HepG2 (cell line): ENCODE data around the gene RIPOR3. TPM values are rescaled to one million over a fixed set of nuclear protein-coding genes. Genes with fewer than 3 reads are reported as not detected.

ENCODE experiments used
- ASH2L ChIP-seq: fragments of 300-600, 200-600 bp; sonication (generic); IDR thresholded peaks from 2 replicates; pipeline ENCODE4 v1.7.0; 2017; ENCODE audit warnings: low read depth, mild to moderate bottlenecking, moderate library complexity, mixed read lengths, low read length; ENCODE audit not compliant: insufficient read length
- BCL6 ChIP-seq: IDR thresholded peaks from 2 replicates; pipeline ENCODE4 v1.6.1; 2016; ENCODE audit warnings: missing genetic modification reagents, missing compliant biosample characterization
- CREM ChIP-seq, 2 experiments: sonication (generic) in 1 of 2; formaldehyde crosslinking in 1 of 2; IDR thresholded peaks; 2 replicates each; pipeline versions ENCODE4 v1.4.0 to v1.6.1; 2016 to 2020; ENCODE audit warnings: antibody characterized with exemption in 1 of 2, mild to moderate bottlenecking in 1 of 2, missing genetic modification reagents in 1 of 2
- DPF2 ChIP-seq: sonication (generic); formaldehyde crosslinking; IDR thresholded peaks from 2 replicates; pipeline ENCODE4 v1.4.0; 2020; ENCODE audit warnings: mild to moderate bottlenecking, low read depth, missing genetic modification reagents, borderline replicate concordance
- EHMT2 ChIP-seq: fragments of 200-600 bp; sonication (generic); IDR thresholded peaks from 2 replicates; pipeline ENCODE4 v1.7.0; 2017; ENCODE audit warnings: antibody characterized with exemption, low read depth, low read length, borderline replicate concordance
- HDAC6 ChIP-seq: fragments of 200-600 bp; sonication (generic); IDR thresholded peaks from 2 replicates; pipeline ENCODE4 v1.7.0; 2017; ENCODE audit warnings: mild to moderate bottlenecking, antibody characterized with exemption, low read length, low read depth
- HHEX ChIP-seq: IDR thresholded peaks from 2 replicates; pipeline ENCODE4 v1.6.1; 2016; ENCODE audit warnings: control low read depth
- NAIF1 ChIP-seq: sonication (generic); formaldehyde crosslinking; IDR thresholded peaks from 2 replicates; pipeline ENCODE4 v1.5.0; 2020; ENCODE audit warnings: mild to moderate bottlenecking, missing genetic modification reagents, borderline replicate concordance
- NFIB ChIP-seq: sonication (generic); formaldehyde crosslinking; IDR thresholded peaks from 2 replicates; pipeline ENCODE4 v1.9.0; 2021; ENCODE audit warnings: missing genetic modification reagents, mild to moderate bottlenecking, borderline replicate concordance
- PAF1 ChIP-seq: IDR thresholded peaks from 2 replicates; pipeline ENCODE4 v1.6.1; 2016; ENCODE audit warnings: missing genetic modification reagents, missing compliant biosample characterization
- PCBP1 ChIP-seq: fragments of 200-400 bp; formaldehyde crosslinking; IDR thresholded peaks from 2 replicates; pipeline ENCODE4 v1.6.1; 2017; ENCODE audit warnings: mild to moderate bottlenecking, low read depth, low read length, borderline replicate concordance
- REL ChIP-seq: sonication (generic); formaldehyde crosslinking; conservative IDR thresholded peaks from 2 replicates; pipeline ENCODE4 v1.8.0; 2022; ENCODE audit warnings: mild to moderate bottlenecking, missing genetic modification reagents, moderate library complexity
- SKI ChIP-seq: fragments of 450-650 bp; IDR thresholded peaks from one replicate; pipeline ENCODE4 v1.6.1; 2018; ENCODE audit warnings: mild to moderate bottlenecking; ENCODE audit not compliant: partially characterized antibody
- SOX5 ChIP-seq: IDR thresholded peaks from 2 replicates; pipeline ENCODE4 v1.6.1; 2016; ENCODE audit warnings: borderline replicate concordance
- SP4 ChIP-seq: sonication (generic); formaldehyde crosslinking; IDR thresholded peaks from 2 replicates; pipeline ENCODE4 v1.8.1; 2023; ENCODE audit warnings: mild to moderate bottlenecking, missing genetic modification reagents
- THYN1 ChIP-seq: sonication (generic); formaldehyde crosslinking; IDR thresholded peaks from 2 replicates; pipeline ENCODE4 v1.8.1; 2023; ENCODE audit warnings: low read depth, mild to moderate bottlenecking, moderate library complexity, missing genetic modification reagents, borderline replicate concordance
- ZBTB1 ChIP-seq: sonication (generic); formaldehyde crosslinking; IDR thresholded peaks from 2 replicates; pipeline ENCODE4 v1.4.0; 2020; ENCODE audit warnings: missing genetic modification reagents, borderline replicate concordance
- ZNF451 ChIP-seq: sonication (generic); formaldehyde crosslinking; IDR thresholded peaks from 2 replicates; pipeline ENCODE4 v1.5.0; 2020; ENCODE audit warnings: mild to moderate bottlenecking, missing genetic modification reagents
- ZNF720 ChIP-seq: sonication (generic); formaldehyde crosslinking; IDR thresholded peaks from 2 replicates; pipeline ENCODE4 v1.4.0; 2020; ENCODE audit warnings: missing genetic modification reagents
- polyA plus RNA-seq, 8 experiments: library from polyadenylated mRNA; depleted of rRNA in 3 of 8; stranded (reverse) in 7 of 8; unstranded in 1 of 8; fragments of >200 nt; fragmentation: Illumina TruSeq in 4 of 8; extraction: Trizol in 4 of 8; gene quantifications; 2 replicates each; pipeline versions ENCODE4 v1.2.1 to v1.2.3, GENCODE V29; 2011 to 2016; ENCODE audit warnings: low read depth in 4 of 8, missing spikeins in 1 of 8, mixed read lengths in 1 of 8; ENCODE audit not compliant: insufficient read depth in 1 of 8
- total RNA-seq, 5 experiments: library from RNA; depleted of rRNA; stranded (reverse); fragments of >200 nt; fragmentation: Illumina TruSeq; extraction: Trizol; gene quantifications; 2 replicates each; pipeline ENCODE4 v1.2.3, GENCODE V29; 2016; ENCODE audit warnings: low read depth in 1 of 5
- TF ChIP-seq, protein P1 (sequence below): sonication (generic); formaldehyde crosslinking; IDR thresholded peaks from 2 replicates; pipeline ENCODE4 v1.4.0; 2020; ENCODE audit warnings: missing genetic modification reagents
- TF ChIP-seq, protein P2 (sequence below): sonication (generic); formaldehyde crosslinking; IDR thresholded peaks from 2 replicates; pipeline ENCODE4 v1.5.0; 2020; ENCODE audit warnings: mild to moderate bottlenecking, missing genetic modification reagents, moderate library complexity
- TF ChIP-seq, protein P3 (sequence below): sonication (generic); formaldehyde crosslinking; IDR thresholded peaks from 2 replicates; pipeline ENCODE4 v1.8.1; 2022; ENCODE audit warnings: low read depth, mild to moderate bottlenecking, missing genetic modification reagents
- TF ChIP-seq, protein P4 (sequence below): sonication (generic); formaldehyde crosslinking; IDR thresholded peaks from 2 replicates; pipeline ENCODE4 v1.4.0; 2020; ENCODE audit warnings: missing genetic modification reagents; ENCODE audit errors: not compliant biosample characterization

RIPOR3 gene
- total and polyA plus RNA-seq, 2 of the 13 experiments (the other 11 are each of a cell fraction or from before 2014, with no cell fraction given), result 0.18 TPM; not detected in 1

DNA sequence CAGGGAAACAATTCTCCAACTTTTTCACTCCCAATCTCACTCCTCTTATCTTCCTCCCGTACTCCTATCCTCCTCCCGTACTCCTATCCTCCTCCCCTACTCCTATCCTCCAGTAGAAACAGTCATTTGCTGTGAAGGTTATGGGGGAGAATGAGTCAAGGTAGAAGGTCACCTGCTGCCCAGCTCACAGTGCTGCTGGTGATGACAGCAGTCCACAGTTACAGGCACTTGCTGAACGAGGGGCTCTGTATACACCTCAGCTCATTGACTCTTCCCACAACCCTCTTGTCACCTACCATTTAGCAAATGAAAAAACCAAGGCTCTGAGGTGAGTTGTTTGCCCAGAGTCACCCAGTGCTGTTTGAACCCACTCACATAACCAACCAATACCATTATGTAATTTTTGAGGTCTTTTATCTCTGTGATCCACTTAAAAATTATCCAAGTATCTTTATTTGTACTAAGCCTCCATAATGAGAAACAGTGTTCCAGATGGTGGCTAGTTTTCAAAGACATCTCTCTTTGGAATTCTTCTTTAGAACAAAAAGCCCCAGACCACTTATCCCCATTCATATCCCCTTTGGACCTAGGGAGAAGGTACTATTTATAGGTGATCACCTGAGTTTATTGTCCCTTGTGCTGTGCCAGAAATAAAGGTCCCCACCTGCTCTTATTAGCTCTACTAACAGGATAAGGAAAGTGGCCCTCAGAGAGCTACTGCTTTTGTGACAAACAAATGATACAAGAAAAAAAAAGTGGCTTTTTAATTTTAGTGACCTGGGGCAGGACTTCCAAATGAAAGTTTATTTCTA, 128.0 kb downstream of the RIPOR3 start (continued):
- TF ChIP-seq EHMT2 (no peak), ZBTB1 (CRISPR knock-in tag) (no peak), HHEX (CRISPR knock-in tag) (no peak), THYN1 (CRISPR knock-in tag) (no peak), HDAC6 (no peak), ASH2L (peak; percentile 49), ZNF451 (no peak), BCL6 (0 out of 2 replicates have a peak, but pooled peaks have one; percentile 16), ZNF720 (CRISPR knock-in tag) (no peak), DPF2 (CRISPR knock-in tag) (no peak), NAIF1 (no peak), PAF1 (CRISPR knock-in tag) (no peak), SP4 (CRISPR knock-in tag) (no peak), REL (CRISPR knock-in tag) (no peak), SOX5 (CRISPR knock-in tag) (no peak), SKI (no peak), PCBP1 (no peak), CREM (IDR thresholded peaks at IDR 0.05) (no peak), CREM (CRISPR knock-in tag; IDR thresholded peaks at IDR 0.05) (no peak), NFIB (CRISPR knock-in tag) (no peak)
- TF ChIP-seq, protein P1, sequence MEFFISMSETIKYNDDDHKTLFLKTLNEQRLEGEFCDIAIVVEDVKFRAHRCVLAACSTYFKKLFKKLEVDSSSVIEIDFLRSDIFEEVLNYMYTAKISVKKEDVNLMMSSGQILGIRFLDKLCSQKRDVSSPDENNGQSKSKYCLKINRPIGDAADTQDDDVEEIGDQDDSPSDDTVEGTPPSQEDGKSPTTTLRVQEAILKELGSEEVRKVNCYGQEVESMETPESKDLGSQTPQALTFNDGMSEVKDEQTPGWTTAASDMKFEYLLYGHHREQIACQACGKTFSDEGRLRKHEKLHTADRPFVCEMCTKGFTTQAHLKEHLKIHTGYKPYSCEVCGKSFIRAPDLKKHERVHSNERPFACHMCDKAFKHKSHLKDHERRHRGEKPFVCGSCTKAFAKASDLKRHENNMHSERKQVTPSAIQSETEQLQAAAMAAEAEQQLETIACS, result no peak
- TF ChIP-seq, protein P2, sequence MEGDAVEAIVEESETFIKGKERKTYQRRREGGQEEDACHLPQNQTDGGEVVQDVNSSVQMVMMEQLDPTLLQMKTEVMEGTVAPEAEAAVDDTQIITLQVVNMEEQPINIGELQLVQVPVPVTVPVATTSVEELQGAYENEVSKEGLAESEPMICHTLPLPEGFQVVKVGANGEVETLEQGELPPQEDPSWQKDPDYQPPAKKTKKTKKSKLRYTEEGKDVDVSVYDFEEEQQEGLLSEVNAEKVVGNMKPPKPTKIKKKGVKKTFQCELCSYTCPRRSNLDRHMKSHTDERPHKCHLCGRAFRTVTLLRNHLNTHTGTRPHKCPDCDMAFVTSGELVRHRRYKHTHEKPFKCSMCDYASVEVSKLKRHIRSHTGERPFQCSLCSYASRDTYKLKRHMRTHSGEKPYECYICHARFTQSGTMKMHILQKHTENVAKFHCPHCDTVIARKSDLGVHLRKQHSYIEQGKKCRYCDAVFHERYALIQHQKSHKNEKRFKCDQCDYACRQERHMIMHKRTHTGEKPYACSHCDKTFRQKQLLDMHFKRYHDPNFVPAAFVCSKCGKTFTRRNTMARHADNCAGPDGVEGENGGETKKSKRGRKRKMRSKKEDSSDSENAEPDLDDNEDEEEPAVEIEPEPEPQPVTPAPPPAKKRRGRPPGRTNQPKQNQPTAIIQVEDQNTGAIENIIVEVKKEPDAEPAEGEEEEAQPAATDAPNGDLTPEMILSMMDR, result no peak
- TF ChIP-seq, protein P3, sequence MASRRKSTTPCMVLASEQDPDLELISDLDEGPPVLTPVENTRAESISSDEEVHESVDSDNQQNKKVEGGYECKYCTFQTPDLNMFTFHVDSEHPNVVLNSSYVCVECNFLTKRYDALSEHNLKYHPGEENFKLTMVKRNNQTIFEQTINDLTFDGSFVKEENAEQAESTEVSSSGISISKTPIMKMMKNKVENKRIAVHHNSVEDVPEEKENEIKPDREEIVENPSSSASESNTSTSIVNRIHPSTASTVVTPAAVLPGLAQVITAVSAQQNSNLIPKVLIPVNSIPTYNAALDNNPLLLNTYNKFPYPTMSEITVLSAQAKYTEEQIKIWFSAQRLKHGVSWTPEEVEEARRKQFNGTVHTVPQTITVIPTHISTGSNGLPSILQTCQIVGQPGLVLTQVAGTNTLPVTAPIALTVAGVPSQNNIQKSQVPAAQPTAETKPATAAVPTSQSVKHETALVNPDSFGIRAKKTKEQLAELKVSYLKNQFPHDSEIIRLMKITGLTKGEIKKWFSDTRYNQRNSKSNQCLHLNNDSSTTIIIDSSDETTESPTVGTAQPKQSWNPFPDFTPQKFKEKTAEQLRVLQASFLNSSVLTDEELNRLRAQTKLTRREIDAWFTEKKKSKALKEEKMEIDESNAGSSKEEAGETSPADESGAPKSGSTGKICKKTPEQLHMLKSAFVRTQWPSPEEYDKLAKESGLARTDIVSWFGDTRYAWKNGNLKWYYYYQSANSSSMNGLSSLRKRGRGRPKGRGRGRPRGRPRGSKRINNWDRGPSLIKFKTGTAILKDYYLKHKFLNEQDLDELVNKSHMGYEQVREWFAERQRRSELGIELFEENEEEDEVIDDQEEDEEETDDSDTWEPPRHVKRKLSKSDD (CRISPR knock-in tag), result no peak; the same call in 1 of the 2 replicates
- TF ChIP-seq, protein P4, sequence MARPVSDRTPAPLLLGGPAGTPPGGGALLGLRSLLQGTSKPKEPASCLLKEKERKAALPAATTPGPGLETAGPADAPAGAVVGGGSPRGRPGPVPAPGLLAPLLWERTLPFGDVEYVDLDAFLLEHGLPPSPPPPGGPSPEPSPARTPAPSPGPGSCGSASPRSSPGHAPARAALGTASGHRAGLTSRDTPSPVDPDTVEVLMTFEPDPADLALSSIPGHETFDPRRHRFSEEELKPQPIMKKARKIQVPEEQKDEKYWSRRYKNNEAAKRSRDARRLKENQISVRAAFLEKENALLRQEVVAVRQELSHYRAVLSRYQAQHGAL (CRISPR knock-in tag), result no peak
